ENCODE data around the gene LAMA5.

GRCh38 chr20:62408055-62408454, 40.9 kb upstream of the LAMA5 start:
- TF ChIP-seq CTCF (IDR thresholded peaks at IDR 0.05; ENCODE audit: poor library complexity) = no peak
- no peak for TF ChIP-seq EZH2 (IDR thresholded peaks at IDR 0.05; ENCODE audit: borderline replicate concordance)
- TF ChIP-seq EZH2phosphoT487 (IDR thresholded peaks at IDR 0.05; ENCODE audit: low read depth, severe bottlenecking, unreplicated experiment) = no peak
